Brain microvascular endothelial cell (primary cell): ENCODE measurements around the gene RDH13.

ENCODE experiments used
- DNase-seq: peaks from one replicate; pipeline ENCODE4 v3.0.0-alpha.2; 2020
- H3K27ac ChIP-seq: fragments of 250-450 bp; sonication (Bioruptor Pico); 2 replicates; pipeline ENCODE4 v1.5.1; 2020; ENCODE audit warnings: mild to moderate bottlenecking, moderate library complexity
- H3K27me3 ChIP-seq: fragments of 250-450 bp; sonication (Bioruptor Pico); replicated peaks from 2 replicates; pipeline ENCODE4 v1.5.1; 2020; ENCODE audit warnings: mild to moderate bottlenecking
- H3K36me3 ChIP-seq: fragments of 250-450 bp; sonication (Bioruptor Pico); replicated peaks from 2 replicates; pipeline ENCODE4 v1.5.1; 2020; ENCODE audit warnings: mild to moderate bottlenecking
- H3K4me3 ChIP-seq: 2 replicates; pipeline ENCODE4 v1.5.1; 2011; ENCODE audit warnings: low read depth, mild to moderate bottlenecking, control low read depth, low read length, moderate library complexity
- in situ Hi-C: cut with HindIII; loops from 2 replicates; pipeline ENCODE4 v1.10.0; 2017; ENCODE audit warnings: low sequenced_read_pairs, low pct_ligation_motif_present
- TF ChIP-seq, protein P1 (sequence below): IDR thresholded peaks from 2 replicates; pipeline ENCODE4 v1.5.1; 2011; ENCODE audit warnings: low read depth, mild to moderate bottlenecking, moderate library complexity, low read length, control low read depth, inconsistent platforms; ENCODE audit errors: missing control alignments

Gene RDH13

DNA sequence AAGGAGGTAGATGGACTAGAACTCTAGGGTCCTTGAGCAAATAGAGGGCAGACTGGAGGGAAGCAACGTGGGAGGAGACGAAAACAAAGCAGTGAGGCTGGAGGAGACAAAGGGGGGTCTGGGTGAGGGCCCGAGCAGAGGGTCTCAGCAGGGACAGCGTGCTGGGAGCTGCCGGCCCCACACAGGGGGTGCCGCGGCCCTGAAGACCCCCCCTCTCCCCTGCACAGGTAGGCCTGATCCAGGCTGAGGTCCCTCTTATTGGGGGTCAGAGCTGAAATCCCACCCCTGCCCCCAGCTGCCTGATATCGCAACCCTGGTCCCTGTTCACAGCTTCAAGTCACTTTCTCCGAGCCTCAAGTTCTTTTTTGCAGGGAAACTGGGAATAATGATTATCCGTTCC is 21.5 kb upstream of the RDH13 start:
- peaks cover under 1% of the 10 kb centered on the region for H3K36me3 ChIP-seq
- no peak overlapping the region for H3K4me3 ChIP-seq
- in situ Hi-C loops, result no loop called here
- H3K27me3 ChIP-seq, result peaks cover 19% of the 10 kb centered on the region
- DNase-seq, result no peak
- no peak overlapping the region for H3K27ac ChIP-seq
- TF ChIP-seq, protein P1, sequence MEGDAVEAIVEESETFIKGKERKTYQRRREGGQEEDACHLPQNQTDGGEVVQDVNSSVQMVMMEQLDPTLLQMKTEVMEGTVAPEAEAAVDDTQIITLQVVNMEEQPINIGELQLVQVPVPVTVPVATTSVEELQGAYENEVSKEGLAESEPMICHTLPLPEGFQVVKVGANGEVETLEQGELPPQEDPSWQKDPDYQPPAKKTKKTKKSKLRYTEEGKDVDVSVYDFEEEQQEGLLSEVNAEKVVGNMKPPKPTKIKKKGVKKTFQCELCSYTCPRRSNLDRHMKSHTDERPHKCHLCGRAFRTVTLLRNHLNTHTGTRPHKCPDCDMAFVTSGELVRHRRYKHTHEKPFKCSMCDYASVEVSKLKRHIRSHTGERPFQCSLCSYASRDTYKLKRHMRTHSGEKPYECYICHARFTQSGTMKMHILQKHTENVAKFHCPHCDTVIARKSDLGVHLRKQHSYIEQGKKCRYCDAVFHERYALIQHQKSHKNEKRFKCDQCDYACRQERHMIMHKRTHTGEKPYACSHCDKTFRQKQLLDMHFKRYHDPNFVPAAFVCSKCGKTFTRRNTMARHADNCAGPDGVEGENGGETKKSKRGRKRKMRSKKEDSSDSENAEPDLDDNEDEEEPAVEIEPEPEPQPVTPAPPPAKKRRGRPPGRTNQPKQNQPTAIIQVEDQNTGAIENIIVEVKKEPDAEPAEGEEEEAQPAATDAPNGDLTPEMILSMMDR, result no peak

DNA sequence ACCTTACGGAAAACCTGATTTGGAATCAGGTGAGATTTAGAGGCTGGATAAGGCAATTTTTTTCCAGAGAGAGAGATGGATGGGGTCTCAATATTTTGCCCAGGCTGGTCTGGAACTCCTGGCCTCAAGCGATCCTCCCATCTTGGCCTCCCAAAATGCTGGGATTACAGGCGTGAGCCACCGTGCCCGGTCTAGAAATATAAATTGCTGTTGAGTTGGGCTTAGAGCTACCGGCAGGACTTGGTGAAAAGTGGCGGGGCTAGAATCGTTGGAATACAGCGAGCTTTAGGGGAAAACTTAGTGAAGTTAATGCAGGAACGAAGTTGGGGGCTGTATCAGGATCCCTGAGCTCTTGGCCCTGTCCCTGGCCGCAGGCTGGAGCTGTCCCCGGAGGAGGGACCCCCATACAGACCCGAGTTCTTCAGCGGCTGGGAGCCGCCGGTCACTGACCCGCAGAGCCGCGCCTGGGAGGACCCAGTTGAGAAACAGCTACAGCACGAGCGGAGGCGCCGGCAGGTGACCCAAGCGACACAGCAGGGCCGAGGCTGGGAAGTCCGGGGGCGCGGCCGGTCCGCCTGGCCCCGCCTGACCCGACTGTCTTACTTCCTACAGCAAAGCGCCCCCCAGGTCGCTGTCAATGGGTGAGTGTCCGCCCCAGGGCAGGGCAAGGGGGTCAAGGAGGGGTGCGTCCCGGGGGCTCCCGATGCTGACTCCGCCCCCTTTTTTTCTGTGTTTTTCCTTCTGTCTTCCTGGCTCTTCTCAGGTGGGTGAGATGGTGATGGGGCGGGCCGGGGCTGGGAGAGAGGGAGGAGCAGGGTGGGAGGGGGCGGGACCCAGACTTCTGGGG is 20.3 kb upstream of the RDH13 start:
- H3K4me3 ChIP-seq, result no peak overlapping the region
- peaks cover 19% of the 10 kb centered on the region for H3K27me3 ChIP-seq
- H3K36me3 ChIP-seq, result no peaks in the 10 kb centered on the region
- TF ChIP-seq, protein P1, result no peak
- no peak overlapping the region for H3K27ac ChIP-seq
- in situ Hi-C loops, result no loop called here
- DNase-seq, result no peak

- in situ Hi-C loops, result no loop called here
- Histone ChIP-seq H3K27me3 (peaks cover 19% of the 10 kb centered on the region), H3K4me3 (no peak overlapping the region), H3K27ac (no peak overlapping the region), H3K36me3 (no peaks in the 10 kb centered on the region)
- TF ChIP-seq, protein P1, result no peak
- DNase-seq, result peak; percentile 57
Measured at GRCh38 chr19:55082020-55082851, 19.3 kb upstream of the RDH13 start.

- TF ChIP-seq, protein P1, result no peak
- no peak overlapping the region for H3K27ac ChIP-seq
- no peaks in the 10 kb centered on the region for H3K36me3 ChIP-seq
- no peak overlapping the region for H3K4me3 ChIP-seq
- in situ Hi-C loops, result no loop called here
- no peak for DNase-seq
- peaks cover 19% of the 10 kb centered on the region for H3K27me3 ChIP-seq
Measured at GRCh38 chr19:55081770-55082019, 18.7 kb upstream of the RDH13 start.

- H3K4me3 ChIP-seq, result peak overlapping the region; percentile 49
- no peak overlapping the region for H3K27ac ChIP-seq
- TF ChIP-seq, protein P1, result no peak
- peak; percentile 73 for DNase-seq
- in situ Hi-C loops, result no loop called here
- peaks cover 19% of the 10 kb centered on the region for H3K27me3 ChIP-seq
- H3K36me3 ChIP-seq, result no peaks in the 10 kb centered on the region
Measured at GRCh38 chr19:55080968-55081769, 18.2 kb upstream of the RDH13 start.
